Middle frontal gyrus (tissue), 1 donor: ENCODE measurements around the gene POGZ.
A peak's percentile ranks its signal among the peaks of the same experiment; 100 is the strongest.
"Not testable (repeated sequence)": the region's sequence is repeated elsewhere in the genome, so short reads cannot be mapped to it uniquely, and the experiment has no call there.

Experiments
- DNase-seq: peaks from one replicate; pipeline ENCODE4 v3.0.0-alpha.2; 2015; ENCODE audit warnings: low spot score; ENCODE audit errors: extremely low spot score

The POGZ gene

GRCh38 chr1:151476083-151476482, 16.8 kb upstream of the POGZ start:
- no peak for DNase-seq

- DNase-seq: no peak
Measured at GRCh38 chr1:151475175-151475574, 15.9 kb upstream of the POGZ start.

GRCh38 chr1:151474745-151475144, 15.5 kb upstream of the POGZ start:
- DNase-seq: no peak

- no peak for DNase-seq
Measured at GRCh38 chr1:151472856-151473731, 13.8 kb upstream of the POGZ start.

GRCh38 chr1:151465026-151465425, 5.7 kb upstream of the POGZ start:
- no peak for DNase-seq

- DNase-seq: no peak
Measured at GRCh38 chr1:151461694-151462093, 2.4 kb upstream of the POGZ start.

- DNase-seq: no peak
Measured at GRCh38 chr1:151458802-151459330, 428 bp downstream of the POGZ start.

- DNase-seq: peak; percentile 27
Measured at GRCh38 chr1:151457911-151458801, 1.1 kb downstream of the POGZ start.

GRCh38 chr1:151455966-151456365, 3.3 kb downstream of the POGZ start:
- no peak for DNase-seq

GRCh38 chr1:151455231-151455630, 4.1 kb downstream of the POGZ start:
- DNase-seq: no peak

GRCh38 chr1:151447696-151448095, 11.6 kb downstream of the POGZ start:
- no peak for DNase-seq

GRCh38 chr1:151444783-151445177, 14.5 kb downstream of the POGZ start:
- no peak for DNase-seq

- peak; percentile 56 for DNase-seq
Measured at GRCh38 chr1:151443846-151444782, 15.2 kb downstream of the POGZ start.

GRCh38 chr1:151437396-151437795, 21.9 kb downstream of the POGZ start:
- DNase-seq: not testable (repeated sequence)

GRCh38 chr1:151436985-151437384, 22.3 kb downstream of the POGZ start:
- no peak for DNase-seq

GRCh38 chr1:151435174-151435573, 24.1 kb downstream of the POGZ start:
- DNase-seq: no peak

GRCh38 chr1:151433827-151434226, 25.5 kb downstream of the POGZ start:
- DNase-seq: not testable (repeated sequence)

GRCh38 chr1:151428068-151428467, 31.2 kb downstream of the POGZ start:
- DNase-seq: no peak

GRCh38 chr1:151425103-151425502, 34.2 kb downstream of the POGZ start:
- no peak for DNase-seq

- DNase-seq: no peak
Measured at GRCh38 chr1:151419819-151420218, 39.5 kb downstream of the POGZ start.

GRCh38 chr1:151418081-151418480, 41.2 kb downstream of the POGZ start:
- DNase-seq: no peak
